Measurements from ENCODE around the gene KAT8. TPM values are rescaled to one million over a fixed set of nuclear protein-coding genes. Genes with fewer than 3 reads are reported as not detected.

Gene KAT8
- total and polyA plus RNA-seq, 9 of the 15 experiments (the other 6 are each of a cell fraction or from before 2014, with no cell fraction given): 10.0 to 98.5 (median 76.4) TPM

GRCh38 chr16:31094424-31095120 lies 22.9 kb upstream of the KAT8 start, which contains the start of gene VKORC1 (continued):
- TF ChIP-seq NELFE (IDR thresholded peaks at IDR 0.05; ENCODE audit: insufficient read depth, insufficient read length) (no peak), ZNF23 (CRISPR knock-in tag; IDR thresholded peaks at IDR 0.05) (no peak), HDAC8 (tag; IDR thresholded peaks at IDR 0.05) (no peak), ZNF124 (CRISPR knock-in tag; IDR thresholded peaks at IDR 0.05) (no peak), KDM4B (IDR thresholded peaks at IDR 0.05; ENCODE audit: borderline replicate concordance in 2 of 2, low read depth in 1 of 2) (no peak), ZNF282 (CRISPR knock-in tag; IDR thresholded peaks at IDR 0.05) (no peak), PHF21A (IDR thresholded peaks at IDR 0.05; ENCODE audit: borderline replicate concordance, low read depth) (no peak), TRIM28 (IDR thresholded peaks at IDR 0.05) (peak; percentile 56; the same call in 1 of the 2 replicates), PHF20 (IDR thresholded peaks at IDR 0.05; ENCODE audit: partially characterized antibody) (no peak), ZNF431 (CRISPR knock-in tag; IDR thresholded peaks at IDR 0.05) (no peak), GTF2A2 (tag; IDR thresholded peaks at IDR 0.05) (no peak), RFX1 (IDR thresholded peaks at IDR 0.05) (no peak), HEY1 (CRISPR knock-in tag; IDR thresholded peaks at IDR 0.05; ENCODE audit: borderline replicate concordance) (no peak), ESRRB (CRISPR knock-in tag; IDR thresholded peaks at IDR 0.05; ENCODE audit: borderline replicate concordance) (no peak), KLF13 (tag; IDR thresholded peaks at IDR 0.05; ENCODE audit: borderline replicate concordance, low read depth) (no peak), FOXK1 (CRISPR knock-in tag; IDR thresholded peaks at IDR 0.05; ENCODE audit: borderline replicate concordance) (no peak; the same call in 1 of the 2 replicates), POLR2A (conservative IDR thresholded peaks at IDR 0.05) (peak; percentile 77), CBX8 (IDR thresholded peaks at IDR 0.05; ENCODE audit: borderline replicate concordance, extremely low read depth, low read depth, low read length, poor library complexity, severe bottlenecking) (no peak), BRD4 (IDR thresholded peaks at IDR 0.05) (no peak), ZBTB8A (IDR thresholded peaks at IDR 0.05; ENCODE audit: partially characterized antibody) (no peak), PHTF2 (CRISPR knock-in tag; IDR thresholded peaks at IDR 0.05) (no peak), HNRNPK (IDR thresholded peaks at IDR 0.05; ENCODE audit: low read depth, low read length, poor library complexity, severe bottlenecking) (no peak), PHB2 (IDR thresholded peaks at IDR 0.05; ENCODE audit: low read depth) (no peak), CXXC5 (CRISPR knock-in tag; IDR thresholded peaks at IDR 0.05) (peak; percentile 92), KDM5B (IDR thresholded peaks at IDR 0.05; ENCODE audit: insufficient replicate concordance, low read depth, low read length) (peak; percentile 76)
- TF ChIP-seq, protein P1, sequence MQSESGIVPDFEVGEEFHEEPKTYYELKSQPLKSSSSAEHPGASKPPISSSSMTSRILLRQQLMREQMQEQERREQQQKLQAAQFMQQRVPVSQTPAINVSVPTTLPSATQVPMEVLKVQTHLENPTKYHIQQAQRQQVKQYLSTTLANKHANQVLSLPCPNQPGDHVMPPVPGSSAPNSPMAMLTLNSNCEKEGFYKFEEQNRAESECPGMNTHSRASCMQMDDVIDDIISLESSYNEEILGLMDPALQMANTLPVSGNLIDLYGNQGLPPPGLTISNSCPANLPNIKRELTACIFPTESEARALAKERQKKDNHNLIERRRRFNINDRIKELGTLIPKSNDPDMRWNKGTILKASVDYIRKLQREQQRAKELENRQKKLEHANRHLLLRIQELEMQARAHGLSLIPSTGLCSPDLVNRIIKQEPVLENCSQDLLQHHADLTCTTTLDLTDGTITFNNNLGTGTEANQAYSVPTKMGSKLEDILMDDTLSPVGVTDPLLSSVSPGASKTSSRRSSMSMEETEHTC (IDR thresholded peaks at IDR 0.05): no peak
- TF ChIP-seq, protein P2, sequence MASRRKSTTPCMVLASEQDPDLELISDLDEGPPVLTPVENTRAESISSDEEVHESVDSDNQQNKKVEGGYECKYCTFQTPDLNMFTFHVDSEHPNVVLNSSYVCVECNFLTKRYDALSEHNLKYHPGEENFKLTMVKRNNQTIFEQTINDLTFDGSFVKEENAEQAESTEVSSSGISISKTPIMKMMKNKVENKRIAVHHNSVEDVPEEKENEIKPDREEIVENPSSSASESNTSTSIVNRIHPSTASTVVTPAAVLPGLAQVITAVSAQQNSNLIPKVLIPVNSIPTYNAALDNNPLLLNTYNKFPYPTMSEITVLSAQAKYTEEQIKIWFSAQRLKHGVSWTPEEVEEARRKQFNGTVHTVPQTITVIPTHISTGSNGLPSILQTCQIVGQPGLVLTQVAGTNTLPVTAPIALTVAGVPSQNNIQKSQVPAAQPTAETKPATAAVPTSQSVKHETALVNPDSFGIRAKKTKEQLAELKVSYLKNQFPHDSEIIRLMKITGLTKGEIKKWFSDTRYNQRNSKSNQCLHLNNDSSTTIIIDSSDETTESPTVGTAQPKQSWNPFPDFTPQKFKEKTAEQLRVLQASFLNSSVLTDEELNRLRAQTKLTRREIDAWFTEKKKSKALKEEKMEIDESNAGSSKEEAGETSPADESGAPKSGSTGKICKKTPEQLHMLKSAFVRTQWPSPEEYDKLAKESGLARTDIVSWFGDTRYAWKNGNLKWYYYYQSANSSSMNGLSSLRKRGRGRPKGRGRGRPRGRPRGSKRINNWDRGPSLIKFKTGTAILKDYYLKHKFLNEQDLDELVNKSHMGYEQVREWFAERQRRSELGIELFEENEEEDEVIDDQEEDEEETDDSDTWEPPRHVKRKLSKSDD (conservative IDR thresholded peaks at IDR 0.05; ENCODE audit: low read length): no peak
